K562 (cell line): Measurements from ENCODE around the gene ARHGAP32. TPM values are rescaled to one million over a fixed set of nuclear protein-coding genes. Genes with fewer than 3 reads are reported as not detected.

Experiments used
- ATAC-seq: fragments of 200-7000 bp; cut with Tn5 transposase; 3 replicates; pipeline ENCODE4 v1.9.1; 2020; ENCODE audit warnings: moderate library complexity
- BruUV-seq: library from RNA; stranded (reverse); fragments of 400-500 nt; replicated peaks from 2 replicates; lab custom pipeline; 2021; lab: Mats Ljungman, UMichigan
- CTCF ChIA-PET: fragments of 300-600 bp; formaldehyde crosslinking; extraction: SDS; loops from one replicate; lab custom pipeline; 2021; ENCODE audit warnings: low intra/inter-chr PET ratio; lab: Yijun Ruan, JAX
- POLR2A ChIA-PET: fragments of 300-600, 350-650 bp; sonication (Branson Sonifier 250); formaldehyde crosslinking; extraction: SDS; loops from one replicate; lab custom pipeline; 2021; ENCODE audit warnings: antibody characterized with exemption, inconsistent platforms; lab: Yijun Ruan, JAX
- DNase-seq, 4 experiments: peaks; one replicate each; pipeline versions ENCODE4 v3.0.0 to v3.0.0-alpha.2; 2011 to 2018; ENCODE audit warnings: low spot score in 3 of 4, mixed read lengths in 3 of 4; ENCODE audit errors: extremely low read depth in 1 of 4
- FAIRE-seq: peaks from 2 replicates; lab custom pipeline; 2011; peaks lifted over from hg19 to GRCh38; lab: Jason Lieb, UNC
- H2AFZ ChIP-seq: 2 replicates; pipeline ENCODE4 v1.6.0; 2011; ENCODE audit warnings: low read depth, low read length, control low read depth, inconsistent platforms
- H3K27ac ChIP-seq: fragments of 200-600 bp; 3 replicates; pipeline ENCODE4 v1.8.0; 2011; ENCODE audit warnings: low read depth, mild to moderate bottlenecking, control low read depth, inconsistent platforms, low read length, moderate library complexity, mixed read lengths; ENCODE audit errors: extremely low read depth
- H3K27me3 ChIP-seq, 2 experiments: fragments of 300-600 bp in 1 of 2; 2 replicates in 1 of 2; 3 replicates in 1 of 2; pipeline versions ENCODE4 v1.6.0 to v1.8.0; 2011; ENCODE audit warnings: inconsistent platforms in 2 of 2, low read length in 2 of 2, mild to moderate bottlenecking in 1 of 2, mixed read lengths in 1 of 2, moderate library complexity in 1 of 2; ENCODE audit not compliant: control insufficient read depth in 2 of 2, insufficient read depth in 2 of 2
- H3K36me3 ChIP-seq: fragments of 300-600 bp; 3 replicates; pipeline ENCODE4 v1.8.0; 2011; ENCODE audit warnings: mild to moderate bottlenecking, low read length, inconsistent platforms; ENCODE audit not compliant: control insufficient read depth, insufficient read depth
- H3K4me1 ChIP-seq, 2 experiments: fragments of 200-600 bp in 1 of 2; replicated peaks in 1 of 2; 2 replicates in 1 of 2; 3 replicates in 1 of 2; pipeline versions ENCODE4 v1.5.1 to v1.8.0; 2011; ENCODE audit warnings: inconsistent platforms in 2 of 2, low read length in 2 of 2, mild to moderate bottlenecking in 1 of 2, mixed read lengths in 1 of 2, moderate library complexity in 1 of 2; ENCODE audit not compliant: control insufficient read depth in 2 of 2, insufficient read depth in 2 of 2
- H3K4me2 ChIP-seq: 2 replicates; pipeline ENCODE4 v1.6.1; 2011; ENCODE audit warnings: low read length, control low read depth, inconsistent platforms, mixed read lengths; ENCODE audit not compliant: insufficient read depth
- H3K4me3 ChIP-seq: fragments of 200-600 bp; sonication (generic), shearing (Covaris generic); 2 replicates; pipeline ENCODE4 v1.5.1; 2016; ENCODE audit warnings: control low read depth, inconsistent platforms
- H3K79me2 ChIP-seq: fragments of 200-600 bp; 3 replicates; pipeline ENCODE4 v1.8.0; 2011; ENCODE audit warnings: low read length, inconsistent platforms; ENCODE audit not compliant: control insufficient read depth, insufficient read depth
- H3K9ac ChIP-seq, 2 experiments: 2 replicates each; pipeline versions ENCODE4 v1.6.0 to v1.6.1; 2011; ENCODE audit warnings: low read depth in 2 of 2, low read length in 2 of 2, control low read depth in 1 of 2, inconsistent platforms in 1 of 2, mild to moderate bottlenecking in 1 of 2, mixed read lengths in 1 of 2; ENCODE audit not compliant: insufficient read depth in 1 of 2
- H3K9me1 ChIP-seq: one replicate; pipeline ENCODE4 v1.6.0; 2011; ENCODE audit warnings: inconsistent platforms, mild to moderate bottlenecking, low read length, moderate library complexity; ENCODE audit not compliant: control insufficient read depth, insufficient read depth
- H3K9me3 ChIP-seq: replicated peaks from 2 replicates; pipeline ENCODE4 v1.5.1; 2011; ENCODE audit warnings: low read depth, low read length, inconsistent platforms; ENCODE audit not compliant: control insufficient read depth, insufficient read depth
- H4K20me1 ChIP-seq: replicated peaks from 2 replicates; pipeline ENCODE4 v1.6.1; 2011; ENCODE audit warnings: low read length, inconsistent platforms, mixed read lengths; ENCODE audit not compliant: control insufficient read depth, insufficient read depth
- NFIC ChIP-seq: fragments of 450-650 bp; IDR thresholded peaks from 2 replicates; pipeline ENCODE4 v1.6.1; 2017; ENCODE audit warnings: mild to moderate bottlenecking, inconsistent platforms
- WGBS: fragments of 100-300 bp; shearing (Covaris generic); methylation state at CpG from one replicate; pipeline ENCODE4 v1.1.6; 2016; ENCODE audit warnings: low coverage, mixed read lengths; ENCODE audit not compliant: insufficient coverage; ENCODE audit errors: missing lambda C conversion rate; 5-methylcytosine and 5-hydroxymethylcytosine counted together
- in situ Hi-C: fragments of 300-500 bp; cut with MboI; formaldehyde crosslinking; loops from 4 replicates; pipeline ENCODE4 v1.15.0; 2018; ENCODE audit warnings: inconsistent platforms, mixed read lengths
- intact Hi-C: fragments of 100-400 bp; cut with micrococcal nuclease; formaldehyde crosslinking; loops from 2 replicates; pipeline ENCODE4 v1.14.2; 2022
- polyA plus RNA-seq, 8 experiments: library from polyadenylated mRNA; depleted of rRNA in 4 of 8; stranded (reverse) in 5 of 8; unstranded in 3 of 8; fragments of >200 nt; fragmentation: Nextera tagmentation in 2 of 8; fragmentation: Illumina TruSeq in 1 of 8; extraction: Ambion mirVana in 2 of 8; extraction: Trizol in 1 of 8; gene quantifications; 2 replicates each; pipeline versions ENCODE4 v1.2.1 to v1.2.3, GENCODE V29; 2011 to 2014; ENCODE audit warnings: inconsistent platforms in 1 of 8, missing spikeins in 1 of 8
- total RNA-seq, 7 experiments: library from RNA; depleted of rRNA in 6 of 7; stranded (reverse); fragments of >200 nt in 6 of 7; fragmentation: Illumina TruSeq in 2 of 7; extraction: Trizol in 2 of 7; gene quantifications; 2 replicates each; pipeline versions ENCODE4 v1.2.1 to v1.2.3, GENCODE V29; 2011 to 2021; ENCODE audit warnings: low replicate concordance in 1 of 7
- TF ChIP-seq, protein P1 (sequence below), 3 experiments: fragments of 200-800 bp in 1 of 3; fragments of 250-450 bp in 1 of 3; fragments of 450-650 bp in 1 of 3; sonication (Bioruptor Pico) in 1 of 3; sonication (Bioruptor generic) in 1 of 3; formaldehyde crosslinking in 1 of 3; IDR thresholded peaks; 2 replicates each; pipeline versions ENCODE4 v1.6.1 to v1.8.0; 2016 to 2022; ENCODE audit warnings: mild to moderate bottlenecking in 2 of 3, missing genetic modification characterization in 2 of 3, missing compliant biosample characterization in 1 of 3, moderate library complexity in 1 of 3

The ARHGAP32 gene
- total and polyA plus RNA-seq, 9 of the 15 experiments (the other 6 are each of a cell fraction or from before 2014, with no cell fraction given): 0.18 TPM; not detected in 8

- WGBS: 0% methylated on average over 7 of the region's 11 CpGs
- Histone ChIP-seq H3K4me2 (no peak overlapping the region), H2AFZ (no peak overlapping the region), H4K20me1 (no peaks in the 10 kb centered on the region), H3K4me1 (no peaks in the 10 kb centered on the region), H3K9me3 (no peaks in the 10 kb centered on the region), H3K27me3 (peaks cover 0 to 7% of the 10 kb centered on the region in 2 experiments; a peak in 1 of 5 replicates), H3K79me2 (no peaks in the 10 kb centered on the region), H3K27ac (no peak overlapping the region), H3K36me3 (no peaks in the 10 kb centered on the region), H3K4me3 (no peak overlapping the region), H3K9me1 (no peaks in the 10 kb centered on the region), H3K9ac (no peak overlapping the region)
- ChIA-PET CTCF (no interaction called here), POLR2A (no interaction called here)
- DNase-seq (no peak), FAIRE-seq (no peak), ATAC-seq (no peak)
- TF ChIP-seq, protein P1, sequence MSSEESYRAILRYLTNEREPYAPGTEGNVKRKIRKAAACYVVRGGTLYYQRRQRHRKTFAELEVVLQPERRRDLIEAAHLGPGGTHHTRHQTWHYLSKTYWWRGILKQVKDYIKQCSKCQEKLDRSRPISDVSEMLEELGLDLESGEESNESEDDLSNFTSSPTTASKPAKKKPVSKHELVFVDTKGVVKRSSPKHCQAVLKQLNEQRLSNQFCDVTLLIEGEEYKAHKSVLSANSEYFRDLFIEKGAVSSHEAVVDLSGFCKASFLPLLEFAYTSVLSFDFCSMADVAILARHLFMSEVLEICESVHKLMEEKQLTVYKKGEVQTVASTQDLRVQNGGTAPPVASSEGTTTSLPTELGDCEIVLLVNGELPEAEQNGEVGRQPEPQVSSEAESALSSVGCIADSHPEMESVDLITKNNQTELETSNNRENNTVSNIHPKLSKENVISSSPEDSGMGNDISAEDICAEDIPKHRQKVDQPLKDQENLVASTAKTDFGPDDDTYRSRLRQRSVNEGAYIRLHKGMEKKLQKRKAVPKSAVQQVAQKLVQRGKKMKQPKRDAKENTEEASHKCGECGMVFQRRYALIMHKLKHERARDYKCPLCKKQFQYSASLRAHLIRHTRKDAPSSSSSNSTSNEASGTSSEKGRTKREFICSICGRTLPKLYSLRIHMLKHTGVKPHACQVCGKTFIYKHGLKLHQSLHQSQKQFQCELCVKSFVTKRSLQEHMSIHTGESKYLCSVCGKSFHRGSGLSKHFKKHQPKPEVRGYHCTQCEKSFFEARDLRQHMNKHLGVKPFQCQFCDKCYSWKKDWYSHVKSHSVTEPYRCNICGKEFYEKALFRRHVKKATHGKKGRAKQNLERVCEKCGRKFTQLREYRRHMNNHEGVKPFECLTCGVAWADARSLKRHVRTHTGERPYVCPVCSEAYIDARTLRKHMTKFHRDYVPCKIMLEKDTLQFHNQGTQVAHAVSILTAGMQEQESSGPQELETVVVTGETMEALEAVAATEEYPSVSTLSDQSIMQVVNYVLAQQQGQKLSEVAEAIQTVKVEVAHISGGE (CRISPR knock-in tag; IDR thresholded peaks at IDR 0.05): no peak
- peak; percentile 53; the same call in 1 of the 2 replicates for TF ChIP-seq NFIC
- in situ Hi-C loops (no loop called here), intact Hi-C loops (no loop called here)
- no TSS peak for BruUV-seq
These were observed 265.0 kb downstream of the ARHGAP32 start for GRCh38 chr11:128927108-128927461.
